B cell (primary cell): ENCODE measurements around the gene UBE2J2. TPM values are rescaled to one million over a fixed set of nuclear protein-coding genes. Genes with fewer than 3 reads are reported as not detected.
"Not testable (repeated sequence)": the region's sequence is repeated elsewhere in the genome, so short reads cannot be mapped to it uniquely, and the experiment has no call there.

Experiments
- ATAC-seq: fragments of 200-7000 bp; cut with Tn5 transposase; one replicate; pipeline ENCODE4 v1.10.0; 2021; ENCODE audit warnings: low read depth, mild to moderate bottlenecking, moderate number of reproducible peaks, moderate library complexity
- CTCF ChIA-PET: fragments of 350-600 bp; sonication (Branson Sonifier 250); formaldehyde crosslinking; loops from one replicate; lab custom pipeline; 2021; ENCODE audit warnings: antibody characterized with exemption, inconsistent platforms; lab: Charles Lee
- POLR2A ChIA-PET: fragments of 350-600 bp; sonication (Branson Sonifier 250); formaldehyde crosslinking; loops from one replicate; lab custom pipeline; 2021; ENCODE audit warnings: antibody characterized with exemption; lab: Charles Lee
- DNase-seq: peaks from one replicate; pipeline ENCODE4 v3.0.0; 2013
- H2AFZ ChIP-seq: 2 replicates; pipeline ENCODE4 v1.6.1; 2012; ENCODE audit warnings: mild to moderate bottlenecking, low read depth, low read length; ENCODE audit not compliant: insufficient read depth, poor library complexity, severe bottlenecking
- H3K27ac ChIP-seq, 2 donors: 1 replicate in 1 of 2; 2 replicates in 1 of 2; pipeline ENCODE4 v1.5.1; 2012 to 2013; ENCODE audit warnings: low read length in 2 of 2, mild to moderate bottlenecking in 2 of 2, moderate library complexity in 1 of 2
- H3K27me3 ChIP-seq, 4 experiments: fragments of 200-600 bp in 1 of 4; sonication (generic) in 1 of 4; replicated peaks in 1 of 4; 1 replicate in 2 of 4; 2 replicates in 2 of 4; pipeline versions ENCODE4 v1.6.1 to v1.7.0; 2013 to 2016; ENCODE audit warnings: low read length in 3 of 4, mild to moderate bottlenecking in 2 of 4, mixed read lengths in 1 of 4, moderate library complexity in 1 of 4; ENCODE audit not compliant: insufficient read depth in 4 of 4, control insufficient read depth in 3 of 4; ENCODE audit errors: control extremely low read depth in 1 of 4
- H3K36me3 ChIP-seq, 2 experiments: replicated peaks in 1 of 2; 1 replicate in 1 of 2; 2 replicates in 1 of 2; pipeline versions ENCODE4 v1.6.1 to v1.7.1; 2013; ENCODE audit warnings: low read length in 1 of 2; ENCODE audit not compliant: insufficient read depth in 2 of 2, control insufficient read depth in 1 of 2; ENCODE audit errors: control extremely low read depth in 1 of 2, extremely low read depth in 1 of 2
- H3K4me1 ChIP-seq, 2 donors: fragments of 200-600 bp in 1 of 2; sonication (generic) in 1 of 2; 1 replicate in 1 of 2; 2 replicates in 1 of 2; pipeline versions ENCODE4 v1.5.1 to v1.6.1; 2013 to 2017; ENCODE audit warnings: low read length in 2 of 2; ENCODE audit not compliant: control insufficient read depth in 2 of 2, insufficient read depth in 2 of 2
- H3K4me2 ChIP-seq: replicated peaks from 2 replicates; pipeline ENCODE3; 2012; ENCODE audit warnings: mild to moderate bottlenecking, low read depth, low read length; ENCODE audit not compliant: poor library complexity, severe bottlenecking
- H3K4me3 ChIP-seq, 5 experiments: fragments of 200-600 bp in 1 of 5; sonication (generic) in 1 of 5; 1 replicate in 3 of 5; 2 replicates in 2 of 5; pipeline versions ENCODE4 v1.5.1 to v1.7.0; 2011 to 2016; ENCODE audit warnings: low read length in 4 of 5, mild to moderate bottlenecking in 4 of 5, low read depth in 2 of 5, control low read depth in 1 of 5, moderate library complexity in 1 of 5; ENCODE audit not compliant: insufficient read depth in 1 of 5; ENCODE audit errors: control extremely low read depth in 1 of 5, extremely low read depth in 1 of 5
- H3K79me2 ChIP-seq: fragments of 200-600 bp; sonication (generic); one replicate; pipeline ENCODE4 v1.6.0; 2016; ENCODE audit warnings: low read length; ENCODE audit not compliant: control insufficient read depth, insufficient read depth
- H3K9ac ChIP-seq: fragments of 200-600 bp; sonication (generic); 2 replicates; pipeline ENCODE4 v1.6.1; 2017; ENCODE audit warnings: mild to moderate bottlenecking, low read length, moderate library complexity
- H3K9me3 ChIP-seq, 3 donors: one replicate each; pipeline versions ENCODE4 v1.6.1 to v1.7.1; 2013; ENCODE audit warnings: low read length in 2 of 3; ENCODE audit not compliant: control insufficient read depth in 2 of 3, insufficient read depth in 1 of 3; ENCODE audit errors: control extremely low read depth in 1 of 3
- H4K20me1 ChIP-seq: 2 replicates; pipeline ENCODE4 v1.6.0; 2012; ENCODE audit warnings: mild to moderate bottlenecking, low read length; ENCODE audit not compliant: insufficient read depth, control insufficient read depth, poor library complexity, severe bottlenecking
- H3K27ac Mint-ChIP-seq: one replicate; pipeline ENCODE4 v1.8.0; 2021; ENCODE audit warnings: mixed read lengths
- H3K27me3 Mint-ChIP-seq: one replicate; pipeline ENCODE4 v1.8.0; 2021; ENCODE audit warnings: mixed read lengths
- H3K4me1 Mint-ChIP-seq: one replicate; pipeline ENCODE4 v1.8.0; 2021; ENCODE audit warnings: mixed read lengths
- H3K4me3 Mint-ChIP-seq: one replicate; pipeline ENCODE4 v1.8.0; 2021; ENCODE audit warnings: mixed read lengths
- H3K9me3 Mint-ChIP-seq: one replicate; pipeline ENCODE4 v1.8.0; 2022; ENCODE audit warnings: mixed read lengths; ENCODE audit not compliant: insufficient read depth
- EZH2 ChIP-seq: IDR thresholded peaks from 2 replicates; pipeline ENCODE4 v1.6.1; 2012; ENCODE audit warnings: borderline replicate concordance, low read depth, mild to moderate bottlenecking, moderate library complexity, low read length; ENCODE audit not compliant: insufficient read depth, poor library complexity, severe bottlenecking
- WGBS: methylation state at CpG from one replicate; pipeline ENCODE4 v1.1.5; 2013; ENCODE audit warnings: missing lambda C conversion rate; ENCODE audit not compliant: insufficient coverage; 5-methylcytosine and 5-hydroxymethylcytosine counted together
- intact Hi-C: fragments of 100-400 bp; cut with micrococcal nuclease; formaldehyde crosslinking; loops from one replicate; pipeline ENCODE4 v1.10.0; 2022
- polyA plus RNA-seq: library from polyadenylated mRNA; depleted of rRNA; stranded (reverse); fragments of >200 nt; gene quantifications from 2 replicates; pipeline ENCODE4 v1.2.3, GENCODE V29; 2012
- total RNA-seq, 2 donors: library from RNA; stranded (reverse); fragments of 120-200 nt in 1 of 2; gene quantifications; 1 replicate in 1 of 2; 2 replicates in 1 of 2; pipeline versions ENCODE4 v1.2.3 to v1.2.4, GENCODE V29; 2013 to 2022
- TF ChIP-seq, protein P1 (sequence below): fragments of 200-600 bp; IDR thresholded peaks from one replicate; pipeline ENCODE4 v1.8.0; 2022; ENCODE audit warnings: antibody characterized with exemption, mild to moderate bottlenecking

Gene UBE2J2
- total and polyA plus RNA-seq, 2 donors (not counting 1 experiment from before 2014, with no cell fraction given) = 40.1 to 115 TPM

DNA sequence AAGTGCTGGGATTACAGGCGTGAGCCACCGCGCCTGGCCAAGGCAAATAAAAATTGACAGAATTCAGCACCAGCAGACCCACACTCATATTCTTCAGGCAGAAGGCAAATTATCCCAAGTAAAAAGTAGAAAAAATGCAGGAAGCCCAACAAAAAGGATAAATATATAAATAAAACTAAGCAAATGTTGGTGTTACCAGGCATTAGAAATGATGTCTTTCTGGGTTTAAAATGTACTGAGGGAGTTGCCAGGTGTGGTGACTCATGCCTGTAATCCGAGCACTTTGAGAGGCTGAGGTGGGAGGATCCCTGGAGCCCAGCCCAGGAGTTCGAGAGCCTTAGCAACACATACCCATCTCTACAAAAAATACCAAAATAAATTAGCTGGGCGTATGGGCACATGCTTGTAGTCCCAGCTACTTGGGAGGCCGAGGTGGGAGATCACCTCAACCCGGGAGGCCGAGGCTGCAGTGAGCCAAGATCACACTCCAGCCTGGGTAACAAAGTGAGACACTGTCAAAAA, 44.5 kb upstream of the UBE2J2 start:
- Histone ChIP-seq H3K9me3 (no peaks in the 10 kb centered on the region), H3K9ac (no peak overlapping the region), H4K20me1 (peaks cover 43% of the 10 kb centered on the region), H3K36me3 (peaks cover 0 to 40% of the 10 kb centered on the region in 2 experiments), H2AFZ (no peak overlapping the region), H3K4me3 (no peak overlapping the region), H3K27me3 (no peaks in the 10 kb centered on the region), H3K4me2 (no peak overlapping the region), H3K27ac (no peak overlapping the region), H3K79me2 (peaks cover 42% of the 10 kb centered on the region), H3K4me1 (peaks cover 4 to 13% of the 10 kb centered on the region in 2 donors)
- no peak for TF ChIP-seq EZH2
- TF ChIP-seq, protein P1, sequence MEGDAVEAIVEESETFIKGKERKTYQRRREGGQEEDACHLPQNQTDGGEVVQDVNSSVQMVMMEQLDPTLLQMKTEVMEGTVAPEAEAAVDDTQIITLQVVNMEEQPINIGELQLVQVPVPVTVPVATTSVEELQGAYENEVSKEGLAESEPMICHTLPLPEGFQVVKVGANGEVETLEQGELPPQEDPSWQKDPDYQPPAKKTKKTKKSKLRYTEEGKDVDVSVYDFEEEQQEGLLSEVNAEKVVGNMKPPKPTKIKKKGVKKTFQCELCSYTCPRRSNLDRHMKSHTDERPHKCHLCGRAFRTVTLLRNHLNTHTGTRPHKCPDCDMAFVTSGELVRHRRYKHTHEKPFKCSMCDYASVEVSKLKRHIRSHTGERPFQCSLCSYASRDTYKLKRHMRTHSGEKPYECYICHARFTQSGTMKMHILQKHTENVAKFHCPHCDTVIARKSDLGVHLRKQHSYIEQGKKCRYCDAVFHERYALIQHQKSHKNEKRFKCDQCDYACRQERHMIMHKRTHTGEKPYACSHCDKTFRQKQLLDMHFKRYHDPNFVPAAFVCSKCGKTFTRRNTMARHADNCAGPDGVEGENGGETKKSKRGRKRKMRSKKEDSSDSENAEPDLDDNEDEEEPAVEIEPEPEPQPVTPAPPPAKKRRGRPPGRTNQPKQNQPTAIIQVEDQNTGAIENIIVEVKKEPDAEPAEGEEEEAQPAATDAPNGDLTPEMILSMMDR = no peak
- ATAC-seq (no peak), DNase-seq (no peak)
- ChIA-PET CTCF (no interaction called here), POLR2A (no interaction called here)
- no peaks in the 10 kb centered on the region for H3K9me3 Mint-ChIP-seq
- H3K4me3 Mint-ChIP-seq = no peak overlapping the region
- intact Hi-C loops = no loop called here
- peaks cover 15% of the 10 kb centered on the region for H3K4me1 Mint-ChIP-seq
- no peak overlapping the region for H3K27ac Mint-ChIP-seq
- 98% methylated on average over 7 of the region's 9 CpGs for WGBS
- H3K27me3 Mint-ChIP-seq = no peaks in the 10 kb centered on the region

- H3K4me1 ChIP-seq = peaks cover 0 to 8% of the 10 kb centered on the region in 2 donors
- no peak for TF ChIP-seq EZH2
- TF ChIP-seq, protein P1 = no peak
- no peaks in the 10 kb centered on the region for H3K9me3 Mint-ChIP-seq
- H3K9me3 ChIP-seq = no peaks in the 10 kb centered on the region
- CTCF ChIA-PET = no interaction called here
- H3K4me3 Mint-ChIP-seq = no peak overlapping the region
- POLR2A ChIA-PET = interaction anchor here (0.6 kb wide), 1 partner anchor 337 kb away, joined by 3 read pairs; no protein-coding TSS in a partner anchor
- DNase-seq (no peak), ATAC-seq (no peak)
- peaks cover 37% of the 10 kb centered on the region for H4K20me1 ChIP-seq
- no peak overlapping the region for H3K4me2 ChIP-seq
- H3K36me3 ChIP-seq = peaks cover 0 to 46% of the 10 kb centered on the region in 2 experiments
- no peak overlapping the region for H3K4me3 ChIP-seq
- no peaks in the 10 kb centered on the region for H3K27me3 Mint-ChIP-seq
- whole genome bisulfite sequencing = 91% methylated on average over 6 of the region's 6 CpGs
- no peak overlapping the region for H2AFZ ChIP-seq
- no peaks in the 10 kb centered on the region for H3K27me3 ChIP-seq
- H3K9ac ChIP-seq = no peak overlapping the region
- H3K79me2 ChIP-seq = peaks cover 36% of the 10 kb centered on the region
- peaks cover 10% of the 10 kb centered on the region for H3K4me1 Mint-ChIP-seq
- H3K27ac ChIP-seq = no peak overlapping the region
- intact Hi-C loops = no loop called here
- no peak overlapping the region for H3K27ac Mint-ChIP-seq
These were observed 43.8 kb upstream of the UBE2J2 start for GRCh38 chr1:1317420-1317819.

DNA sequence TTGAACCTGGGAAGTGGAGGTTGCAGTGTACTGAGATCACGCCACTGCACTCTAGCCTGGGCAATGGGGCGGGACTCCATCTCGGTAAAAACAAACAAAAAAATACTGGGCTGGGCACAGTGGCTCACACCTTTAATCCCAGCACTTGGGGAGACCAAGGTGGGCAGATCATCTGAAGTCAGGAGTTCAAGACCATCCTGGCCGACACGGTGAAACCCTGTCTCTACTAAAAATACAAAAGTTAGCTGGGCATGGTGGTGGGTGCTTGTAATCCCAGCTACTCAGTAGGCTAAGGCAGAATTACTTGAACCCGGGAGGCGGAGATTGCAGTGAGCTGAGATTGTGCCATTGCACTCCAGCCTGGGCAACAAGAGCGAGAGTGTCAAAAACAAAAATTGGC, 42.5 kb upstream of the UBE2J2 start:
- POLR2A ChIA-PET, H3K9ac ChIP-seq, H3K9me3 ChIP-seq, H3K4me3 ChIP-seq, H2AFZ ChIP-seq, H3K4me1 ChIP-seq, H3K27me3 ChIP-seq, H3K4me1 Mint-ChIP-seq, H3K27ac ChIP-seq, H3K27ac Mint-ChIP-seq, H3K9me3 Mint-ChIP-seq, ATAC-seq, DNase-seq, H3K4me3 Mint-ChIP-seq, CTCF ChIA-PET, H3K4me2 ChIP-seq, H3K27me3 Mint-ChIP-seq, intact Hi-C loops: not testable (repeated sequence)
- peaks cover 0 to 53% of the 10 kb centered on the region in 2 experiments for H3K36me3 ChIP-seq
- peaks cover 26% of the 10 kb centered on the region for H4K20me1 ChIP-seq
- 95% methylated on average over 5 of the region's 8 CpGs for WGBS
- H3K79me2 ChIP-seq = peaks cover 27% of the 10 kb centered on the region
